Testis (tissue), 3 donors: ENCODE measurements around the gene MBD6. TPM values are rescaled to one million over a fixed set of nuclear protein-coding genes. Genes with fewer than 3 reads are reported as not detected.
"Not testable (repeated sequence)": the region's sequence is repeated elsewhere in the genome, so short reads cannot be mapped to it uniquely, and the experiment has no call there.

Source experiments
- DNase-seq: peaks from one replicate; pipeline ENCODE4 v3.0.0-alpha.2; 2019
- H3K27ac ChIP-seq, 2 donors: fragments of 200-600 bp; sonication (generic); one replicate each; pipeline ENCODE4 v1.5.1; 2019
- H3K27me3 ChIP-seq: fragments of 200-600 bp; sonication (generic); one replicate; pipeline ENCODE4 v1.5.1; 2019
- H3K36me3 ChIP-seq: fragments of 200-600 bp; sonication (generic); one replicate; pipeline ENCODE4 v1.5.1; 2017; ENCODE audit warnings: low read depth; ENCODE audit errors: missing control alignments
- H3K4me1 ChIP-seq: fragments of 200-600 bp; sonication (generic); one replicate; pipeline ENCODE4 v1.5.1; 2019
- H3K4me3 ChIP-seq, 2 donors: fragments of 200-600 bp; sonication (generic); one replicate each; pipeline ENCODE4 v1.5.1; 2017 to 2019
- H3K9me3 ChIP-seq: fragments of 200-600 bp; sonication (generic); one replicate; pipeline ENCODE4 v1.5.1; 2017
- CTCF ChIP-seq, 3 experiments: fragments of 450-650 bp in 2 of 3; fragments of 200-600 bp in 1 of 3; sonication (generic) in 1 of 3; IDR thresholded peaks; one replicate each; pipeline ENCODE4 v1.5.1; 2016 to 2019; ENCODE audit warnings: antibody characterized with exemption in 3 of 3, mild to moderate bottlenecking in 2 of 3, moderate library complexity in 1 of 3
- POLR2A ChIP-seq: fragments of 450-650 bp; IDR thresholded peaks from one replicate; pipeline ENCODE4 v1.6.1; 2017; ENCODE audit warnings: antibody characterized with exemption, mild to moderate bottlenecking, moderate library complexity
- WGBS, 2 donors: methylation state at CpG; one replicate each; pipeline ENCODE4 v1.1.5; 2018; 5-methylcytosine and 5-hydroxymethylcytosine counted together
- intact Hi-C: fragments of 100-400 bp; cut with DNase I; formaldehyde crosslinking; loops from one replicate; pipeline ENCODE4 v1.15.1; 2023; ENCODE audit warnings: low total_unique reads
- polyA plus RNA-seq: library from polyadenylated mRNA; stranded (reverse); fragments of 350-450 nt; fragmentation: Illumina TruSeq; extraction: RNeasy Lipid Tissue Mini Kit (QIAGEN cat#74804); gene quantifications from one replicate; pipeline ENCODE4 v1.2.3, GENCODE V29; 2014; ENCODE audit warnings: low read depth, low replicate concordance; ENCODE audit not compliant: insufficient read depth
- total RNA-seq, 2 donors: library from RNA; depleted of rRNA; stranded (reverse); fragments of >200 nt; gene quantifications; one replicate each; pipeline ENCODE4 v1.2.3, GENCODE V29; 2016

The MBD6 gene
- total and polyA plus RNA-seq, 3 donors from 2014 or later: 84.7 to 130 (median 86.6) TPM

GRCh38 chr12:57496822-57497221 is 25.8 kb upstream of the MBD6 start:
- no peak for TF ChIP-seq POLR2A
- no peak for TF ChIP-seq CTCF (IDR thresholded peaks at IDR 0.05)
- Histone ChIP-seq H3K4me3 (no peak overlapping the region), H3K27ac (no peak overlapping the region), H3K36me3 (no peaks in the 10 kb centered on the region), H3K9me3 (no peaks in the 10 kb centered on the region), H3K27me3 (no peaks in the 10 kb centered on the region), H3K4me1 (no peaks in the 10 kb centered on the region)
- intact Hi-C loops: no loop called here
- no peak for DNase-seq

GRCh38 chr12:57497223-57498131 is 25.1 kb upstream of the MBD6 start:
- WGBS, 2 donors: 89 to 92% methylated on average over 12 of the region's 12 CpGs
- Histone ChIP-seq H3K27ac (no peak overlapping the region), H3K36me3 (no peaks in the 10 kb centered on the region), H3K9me3 (no peaks in the 10 kb centered on the region), H3K4me1 (no peaks in the 10 kb centered on the region), H3K4me3 (no peak overlapping the region), H3K27me3 (no peaks in the 10 kb centered on the region)
- TF ChIP-seq POLR2A (no peak), CTCF (IDR thresholded peaks at IDR 0.05) (no peak)
- intact Hi-C loops: no loop called here
- no peak for DNase-seq

GRCh38 chr12:57498132-57498502 is 24.5 kb upstream of the MBD6 start:
- intact Hi-C loops: no loop called here
- no peak for TF ChIP-seq POLR2A
- TF ChIP-seq CTCF (IDR thresholded peaks at IDR 0.05): no peak
- no peak for DNase-seq
- WGBS, 2 donors: 86% methylated on average over 9 of the region's 9 CpGs
- no peaks in the 10 kb centered on the region for H3K4me1 ChIP-seq
- no peaks in the 10 kb centered on the region for H3K27me3 ChIP-seq
- H3K4me3 ChIP-seq: no peak overlapping the region
- no peak overlapping the region for H3K27ac ChIP-seq
- no peaks in the 10 kb centered on the region for H3K36me3 ChIP-seq
- H3K9me3 ChIP-seq: no peaks in the 10 kb centered on the region

- Histone ChIP-seq H3K9me3 (no peaks in the 10 kb centered on the region), H3K4me3 (no peak overlapping the region), H3K27me3 (no peaks in the 10 kb centered on the region), H3K36me3 (no peaks in the 10 kb centered on the region), H3K4me1 (no peaks in the 10 kb centered on the region), H3K27ac (no peak overlapping the region)
- no peak for DNase-seq
- intact Hi-C loops: no loop called here
- WGBS, 2 donors: 89 to 96% methylated on average over 4 of the region's 4 CpGs
- TF ChIP-seq CTCF (IDR thresholded peaks at IDR 0.05): no peak
- TF ChIP-seq POLR2A: no peak
Observed at GRCh38 chr12:57498571-57498970, 24.1 kb upstream of the MBD6 start.

- Histone ChIP-seq H3K36me3 (no peaks in the 10 kb centered on the region), H3K4me1 (no peaks in the 10 kb centered on the region), H3K9me3 (no peaks in the 10 kb centered on the region), H3K27me3 (no peaks in the 10 kb centered on the region), H3K4me3 (no peak overlapping the region), H3K27ac (no peak overlapping the region)
- 96% methylated on average over 11 of the region's 11 CpGs for WGBS, 2 donors
- DNase-seq: no peak
- intact Hi-C loops: no loop called here
- TF ChIP-seq POLR2A: no peak
- no peak for TF ChIP-seq CTCF (IDR thresholded peaks at IDR 0.05)
Observed at GRCh38 chr12:57500213-57500612, 22.4 kb upstream of the MBD6 start.

GRCh38 chr12:57502311-57502969 is 20.2 kb upstream of the MBD6 start:
- H3K4me1 ChIP-seq, H3K4me3 ChIP-seq, intact Hi-C loops, H3K27me3 ChIP-seq, H3K9me3 ChIP-seq, H3K36me3 ChIP-seq, DNase-seq, H3K27ac ChIP-seq: not testable (repeated sequence)
- WGBS, 2 donors: 91 to 96% methylated on average over 21 to 22 of the region's 22 CpGs

- H3K4me1 ChIP-seq, H3K9me3 ChIP-seq, intact Hi-C loops, DNase-seq, H3K4me3 ChIP-seq, H3K27ac ChIP-seq, H3K27me3 ChIP-seq, H3K36me3 ChIP-seq: not testable (repeated sequence)
- 74% methylated on average over 3 to 4 of the region's 4 CpGs for whole genome bisulfite sequencing, 2 donors
Observed at GRCh38 chr12:57506541-57506940, 16.1 kb upstream of the MBD6 start.
